Colonic mucosa (tissue), 4 donors: ENCODE results near the gene DRC3. TPM values are rescaled to one million over a fixed set of nuclear protein-coding genes. Genes with fewer than 3 reads are reported as not detected.
A peak's percentile ranks its signal among the peaks of the same experiment; 100 is the strongest.

Experiments used
- DNase-seq: peaks from one replicate; pipeline ENCODE4 v3.0.0-alpha.2; 2020
- H3K27ac ChIP-seq: fragments of 200-600 bp; one replicate; pipeline ENCODE4 v1.8.0; 2021
- H3K27me3 ChIP-seq: fragments of 200-600 bp; one replicate; pipeline ENCODE4 v1.8.0; 2021
- H3K36me3 ChIP-seq: fragments of 200-600 bp; one replicate; pipeline ENCODE4 v1.8.0; 2021
- H3K4me1 ChIP-seq: fragments of 200-600 bp; one replicate; pipeline ENCODE4 v1.8.0; 2021; ENCODE audit warnings: mild to moderate bottlenecking
- H3K4me3 ChIP-seq: fragments of 200-600 bp; one replicate; pipeline ENCODE4 v1.8.0; 2021
- H3K9ac ChIP-seq, 2 donors: one replicate each; pipeline ENCODE4 v1.7.0; 2013; ENCODE audit warnings: control low read depth in 2 of 2, low read depth in 2 of 2, low read length in 2 of 2
- H3K9me3 ChIP-seq: fragments of 200-600 bp; one replicate; pipeline ENCODE4 v1.8.0; 2021
- intact Hi-C: fragments of 100-400 bp; cut with DNase I; formaldehyde crosslinking; loops from one replicate; pipeline ENCODE4 v1.14.1; 2022
- total RNA-seq, 2 donors: library from RNA; stranded (reverse); fragmentation: NEBNext Ultra II Directional in 1 of 2; extraction: Animal tissue kit (Norgen Biotek cat#: 25700) in 1 of 2; gene quantifications; one replicate each; pipeline ENCODE4 v1.2.1, GENCODE V29; 2021
- TF ChIP-seq, protein P1 (sequence below): fragments of 200-600 bp; IDR thresholded peaks from one replicate; pipeline ENCODE4 v1.8.0; 2022; ENCODE audit warnings: antibody characterized with exemption, mild to moderate bottlenecking
- donor health status: healthy.
- donor health status: DM: no; HTN: no; CAD: no.
- donor health status: DM: no; HTN: no; CAD: no.

The DRC3 gene
- total RNA-seq, 2 donors from 2014 or later = 0.79 to 1.1 TPM

DNA sequence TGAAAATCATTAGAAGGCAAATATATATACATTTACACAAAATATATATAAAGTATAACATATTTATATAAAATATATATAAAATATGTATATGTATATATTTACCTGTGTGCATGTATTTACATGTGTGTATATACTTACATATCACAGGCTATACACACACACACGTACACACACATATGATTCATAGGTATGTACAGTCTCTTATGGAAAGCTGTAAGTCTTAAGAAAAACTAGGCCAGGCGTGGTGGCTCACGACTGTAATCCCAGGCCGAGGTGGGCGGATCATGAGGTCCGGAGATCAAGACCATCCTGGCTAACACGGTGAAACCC, 15.1 kb upstream of the DRC3 start:
- TF ChIP-seq, protein P1, sequence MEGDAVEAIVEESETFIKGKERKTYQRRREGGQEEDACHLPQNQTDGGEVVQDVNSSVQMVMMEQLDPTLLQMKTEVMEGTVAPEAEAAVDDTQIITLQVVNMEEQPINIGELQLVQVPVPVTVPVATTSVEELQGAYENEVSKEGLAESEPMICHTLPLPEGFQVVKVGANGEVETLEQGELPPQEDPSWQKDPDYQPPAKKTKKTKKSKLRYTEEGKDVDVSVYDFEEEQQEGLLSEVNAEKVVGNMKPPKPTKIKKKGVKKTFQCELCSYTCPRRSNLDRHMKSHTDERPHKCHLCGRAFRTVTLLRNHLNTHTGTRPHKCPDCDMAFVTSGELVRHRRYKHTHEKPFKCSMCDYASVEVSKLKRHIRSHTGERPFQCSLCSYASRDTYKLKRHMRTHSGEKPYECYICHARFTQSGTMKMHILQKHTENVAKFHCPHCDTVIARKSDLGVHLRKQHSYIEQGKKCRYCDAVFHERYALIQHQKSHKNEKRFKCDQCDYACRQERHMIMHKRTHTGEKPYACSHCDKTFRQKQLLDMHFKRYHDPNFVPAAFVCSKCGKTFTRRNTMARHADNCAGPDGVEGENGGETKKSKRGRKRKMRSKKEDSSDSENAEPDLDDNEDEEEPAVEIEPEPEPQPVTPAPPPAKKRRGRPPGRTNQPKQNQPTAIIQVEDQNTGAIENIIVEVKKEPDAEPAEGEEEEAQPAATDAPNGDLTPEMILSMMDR = no peak
- intact Hi-C loops = no loop called here
- no peaks in the 10 kb centered on the region for H3K27me3 ChIP-seq
- H3K4me3 ChIP-seq = no peak overlapping the region
- peaks cover 22% of the 10 kb centered on the region for H3K4me1 ChIP-seq
- H3K27ac ChIP-seq = peak overlapping the region; percentile 82
- H3K36me3 ChIP-seq = no peaks in the 10 kb centered on the region
- DNase-seq = no peak
- H3K9me3 ChIP-seq = no peaks in the 10 kb centered on the region
- peak overlapping the region in 1 of 2 donors; percentile 51 for H3K9ac ChIP-seq

DNA sequence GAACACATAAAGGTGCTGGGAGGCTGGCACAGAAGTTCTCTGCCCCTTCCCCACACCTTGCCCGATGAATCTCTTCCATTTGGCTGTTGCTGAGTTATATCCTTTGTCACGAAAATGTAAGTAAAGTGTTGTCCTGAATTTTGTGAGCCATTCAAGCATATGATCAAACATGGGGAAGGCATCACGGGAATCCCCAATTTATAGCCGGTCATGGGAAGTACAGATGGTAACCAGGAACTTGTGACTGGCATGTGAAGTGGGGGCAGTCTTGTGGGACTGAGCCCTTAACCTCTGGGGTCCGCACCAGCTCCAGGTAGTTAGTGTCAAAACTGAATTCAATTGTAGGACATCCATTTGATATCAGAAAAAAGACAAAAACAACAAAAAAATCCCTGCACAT, 13.7 kb upstream of the DRC3 start:
- TF ChIP-seq, protein P1 = no peak
- Histone ChIP-seq H3K4me1 (peaks cover 22% of the 10 kb centered on the region), H3K9me3 (no peaks in the 10 kb centered on the region), H3K4me3 (no peak overlapping the region), H3K9ac (peak overlapping the region in 1 of 2 donors; percentile 30), H3K27me3 (no peaks in the 10 kb centered on the region), H3K27ac (peak overlapping the region; percentile 82), H3K36me3 (no peaks in the 10 kb centered on the region)
- no peak for DNase-seq
- intact Hi-C loops = no loop called here

DNA sequence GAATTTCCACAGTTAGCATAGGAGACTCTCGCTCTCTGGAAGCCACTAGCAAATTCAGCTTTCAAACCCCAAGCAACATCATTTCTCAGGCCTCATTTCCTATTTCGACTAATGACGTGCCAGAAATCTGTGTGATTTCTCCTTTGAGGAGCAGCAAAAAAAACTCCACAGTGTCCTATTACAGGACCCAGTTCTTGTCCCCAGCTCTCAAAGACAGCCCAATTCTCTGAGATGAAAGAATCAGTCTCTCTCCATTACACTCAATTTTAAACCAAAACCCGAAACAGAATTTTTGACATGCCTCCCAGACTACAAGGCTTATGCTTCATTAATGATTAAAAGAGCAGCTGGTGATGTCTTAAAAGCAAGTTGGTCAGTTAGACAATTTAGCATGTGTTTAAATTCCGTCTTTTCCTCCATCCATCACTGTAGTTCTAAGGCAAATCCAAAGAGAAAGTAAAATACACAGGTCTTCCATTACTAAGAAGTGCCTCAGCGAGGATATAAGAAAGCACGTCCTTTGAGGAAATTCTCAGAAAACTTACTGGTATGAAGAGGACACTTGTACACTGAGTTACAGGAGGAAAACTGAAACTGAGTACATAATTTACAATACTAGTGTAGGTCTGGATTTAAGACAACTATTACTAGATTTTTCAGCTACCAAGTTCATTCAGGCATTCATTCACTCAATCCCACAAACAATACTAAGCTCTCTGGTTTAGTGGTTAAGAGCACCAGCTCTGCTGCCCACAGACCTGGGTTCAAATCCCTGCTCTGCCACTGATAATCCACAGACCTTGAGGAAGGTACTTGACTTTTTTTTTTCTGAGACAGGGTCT, 12.9 kb upstream of the DRC3 start:
- H3K36me3 ChIP-seq = no peaks in the 10 kb centered on the region
- peak overlapping the region in 1 of 2 donors; percentile 48 for H3K9ac ChIP-seq
- H3K27me3 ChIP-seq = no peaks in the 10 kb centered on the region
- H3K4me1 ChIP-seq = peaks cover 22% of the 10 kb centered on the region
- no peak for DNase-seq
- no peaks in the 10 kb centered on the region for H3K9me3 ChIP-seq
- no peak overlapping the region for H3K4me3 ChIP-seq
- intact Hi-C loops = no loop called here
- TF ChIP-seq, protein P1 = no peak
- H3K27ac ChIP-seq = peak overlapping the region; percentile 82

DNA sequence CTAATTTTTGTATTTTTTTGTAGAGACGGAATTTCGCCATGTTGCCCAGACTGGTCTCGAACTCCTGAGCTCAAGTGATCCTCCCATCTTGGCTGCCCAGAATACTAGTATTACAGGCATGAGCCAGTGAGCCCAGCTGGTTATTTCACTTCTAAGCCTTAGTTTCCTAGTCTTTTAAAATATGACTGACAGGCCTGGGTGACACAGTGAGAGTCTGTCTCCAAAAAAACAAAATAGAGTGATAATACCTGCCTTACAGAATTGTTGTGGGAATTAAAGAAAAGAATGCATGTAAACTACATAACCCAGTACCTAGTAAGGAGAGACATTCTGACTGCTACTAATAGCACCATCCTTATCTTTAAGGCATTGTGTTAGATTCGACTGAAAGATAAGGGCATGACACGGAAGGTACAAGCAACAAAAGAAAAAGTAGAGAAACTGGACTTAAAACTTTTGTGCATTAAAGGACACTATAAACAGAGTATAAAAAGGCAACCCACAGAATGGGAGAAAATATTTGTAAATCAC, 12.1 kb upstream of the DRC3 start:
- intact Hi-C loops = no loop called here
- H3K27ac ChIP-seq = peak overlapping the region; percentile 82
- no peaks in the 10 kb centered on the region for H3K9me3 ChIP-seq
- H3K9ac ChIP-seq = no peak overlapping the region
- no peaks in the 10 kb centered on the region for H3K27me3 ChIP-seq
- peaks cover 22% of the 10 kb centered on the region for H3K4me1 ChIP-seq
- DNase-seq = no peak
- TF ChIP-seq, protein P1 = no peak
- no peaks in the 10 kb centered on the region for H3K36me3 ChIP-seq
- H3K4me3 ChIP-seq = no peak overlapping the region

DNA sequence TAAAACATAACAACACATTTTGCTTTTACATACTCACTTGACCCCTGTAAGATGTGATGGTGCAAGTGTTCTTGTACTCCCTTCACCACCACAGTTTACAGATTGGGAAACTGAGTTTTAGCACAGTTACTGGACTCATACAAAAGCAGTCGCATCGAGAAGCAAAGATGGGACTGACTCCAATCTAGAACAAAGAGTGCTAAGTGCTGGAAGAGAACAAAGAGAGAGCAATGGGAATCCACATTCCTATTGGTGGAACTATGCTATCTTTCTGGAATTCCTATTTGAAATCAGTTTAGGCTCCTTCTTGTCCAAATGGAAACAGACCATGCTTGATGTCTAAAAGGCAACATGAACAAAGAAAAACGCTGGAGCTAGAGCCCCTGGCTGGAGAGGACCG, 9.6 kb upstream of the DRC3 start:
- no peaks in the 10 kb centered on the region for H3K9me3 ChIP-seq
- intact Hi-C loops = no loop called here
- H3K27ac ChIP-seq = no peak overlapping the region
- TF ChIP-seq, protein P1 = no peak
- H3K27me3 ChIP-seq = no peaks in the 10 kb centered on the region
- no peak for DNase-seq
- peaks cover 9% of the 10 kb centered on the region for H3K4me1 ChIP-seq
- H3K9ac ChIP-seq = no peak overlapping the region
- no peaks in the 10 kb centered on the region for H3K36me3 ChIP-seq
- H3K4me3 ChIP-seq = no peak overlapping the region
